K562 (cell line): ENCODE results near the gene HSP90AA1. TPM values are rescaled to one million over a fixed set of nuclear protein-coding genes. Genes with fewer than 3 reads are reported as not detected.

ENCODE experiments used
- ATAC-seq: fragments of 200-7000 bp; cut with Tn5 transposase; 3 replicates; pipeline ENCODE4 v1.9.1; 2020; ENCODE audit warnings: moderate library complexity
- BruUV-seq: library from RNA; stranded (reverse); fragments of 400-500 nt; replicated peaks from 2 replicates; lab custom pipeline; 2021; lab: Mats Ljungman, UMichigan
- CTCF ChIA-PET: fragments of 300-600 bp; formaldehyde crosslinking; extraction: SDS; loops from one replicate; lab custom pipeline; 2021; ENCODE audit warnings: low intra/inter-chr PET ratio; lab: Yijun Ruan, JAX
- POLR2A ChIA-PET: fragments of 300-600, 350-650 bp; sonication (Branson Sonifier 250); formaldehyde crosslinking; extraction: SDS; loops from one replicate; lab custom pipeline; 2021; ENCODE audit warnings: antibody characterized with exemption, inconsistent platforms; lab: Yijun Ruan, JAX
- DNase-seq, 4 experiments: peaks; one replicate each; pipeline versions ENCODE4 v3.0.0 to v3.0.0-alpha.2; 2011 to 2018; ENCODE audit warnings: low spot score in 3 of 4, mixed read lengths in 3 of 4; ENCODE audit errors: extremely low read depth in 1 of 4
- FAIRE-seq: peaks from 2 replicates; lab custom pipeline; 2011; peaks lifted over from hg19 to GRCh38; lab: Jason Lieb, UNC
- H2AFZ ChIP-seq: 2 replicates; pipeline ENCODE4 v1.6.0; 2011; ENCODE audit warnings: low read depth, low read length, control low read depth, inconsistent platforms
- H3K27ac ChIP-seq: fragments of 200-600 bp; 3 replicates; pipeline ENCODE4 v1.8.0; 2011; ENCODE audit warnings: low read depth, mild to moderate bottlenecking, control low read depth, inconsistent platforms, low read length, moderate library complexity, mixed read lengths; ENCODE audit errors: extremely low read depth
- H3K27me3 ChIP-seq, 2 experiments: fragments of 300-600 bp in 1 of 2; 2 replicates in 1 of 2; 3 replicates in 1 of 2; pipeline versions ENCODE4 v1.6.0 to v1.8.0; 2011; ENCODE audit warnings: inconsistent platforms in 2 of 2, low read length in 2 of 2, mild to moderate bottlenecking in 1 of 2, mixed read lengths in 1 of 2, moderate library complexity in 1 of 2; ENCODE audit not compliant: control insufficient read depth in 2 of 2, insufficient read depth in 2 of 2
- H3K36me3 ChIP-seq: fragments of 300-600 bp; 3 replicates; pipeline ENCODE4 v1.8.0; 2011; ENCODE audit warnings: mild to moderate bottlenecking, low read length, inconsistent platforms; ENCODE audit not compliant: control insufficient read depth, insufficient read depth
- H3K4me1 ChIP-seq, 2 experiments: fragments of 200-600 bp in 1 of 2; replicated peaks in 1 of 2; 2 replicates in 1 of 2; 3 replicates in 1 of 2; pipeline versions ENCODE4 v1.5.1 to v1.8.0; 2011; ENCODE audit warnings: inconsistent platforms in 2 of 2, low read length in 2 of 2, mild to moderate bottlenecking in 1 of 2, mixed read lengths in 1 of 2, moderate library complexity in 1 of 2; ENCODE audit not compliant: control insufficient read depth in 2 of 2, insufficient read depth in 2 of 2
- H3K4me2 ChIP-seq: 2 replicates; pipeline ENCODE4 v1.6.1; 2011; ENCODE audit warnings: low read length, control low read depth, inconsistent platforms, mixed read lengths; ENCODE audit not compliant: insufficient read depth
- H3K4me3 ChIP-seq: fragments of 200-600 bp; sonication (generic), shearing (Covaris generic); 2 replicates; pipeline ENCODE4 v1.5.1; 2016; ENCODE audit warnings: control low read depth, inconsistent platforms
- H3K79me2 ChIP-seq: fragments of 200-600 bp; 3 replicates; pipeline ENCODE4 v1.8.0; 2011; ENCODE audit warnings: low read length, inconsistent platforms; ENCODE audit not compliant: control insufficient read depth, insufficient read depth
- H3K9ac ChIP-seq, 2 experiments: 2 replicates each; pipeline versions ENCODE4 v1.6.0 to v1.6.1; 2011; ENCODE audit warnings: low read depth in 2 of 2, low read length in 2 of 2, control low read depth in 1 of 2, inconsistent platforms in 1 of 2, mild to moderate bottlenecking in 1 of 2, mixed read lengths in 1 of 2; ENCODE audit not compliant: insufficient read depth in 1 of 2
- H3K9me1 ChIP-seq: one replicate; pipeline ENCODE4 v1.6.0; 2011; ENCODE audit warnings: inconsistent platforms, mild to moderate bottlenecking, low read length, moderate library complexity; ENCODE audit not compliant: control insufficient read depth, insufficient read depth
- H3K9me3 ChIP-seq: replicated peaks from 2 replicates; pipeline ENCODE4 v1.5.1; 2011; ENCODE audit warnings: low read depth, low read length, inconsistent platforms; ENCODE audit not compliant: control insufficient read depth, insufficient read depth
- H4K20me1 ChIP-seq: replicated peaks from 2 replicates; pipeline ENCODE4 v1.6.1; 2011; ENCODE audit warnings: low read length, inconsistent platforms, mixed read lengths; ENCODE audit not compliant: control insufficient read depth, insufficient read depth
- ATF7 ChIP-seq: fragments of 450-650 bp; IDR thresholded peaks from 2 replicates; pipeline ENCODE4 v1.7.1; 2014; ENCODE audit warnings: mild to moderate bottlenecking, moderate library complexity
- GTF2A2 ChIP-seq: IDR thresholded peaks from 2 replicates; pipeline ENCODE4 v1.6.1; 2016; ENCODE audit warnings: mild to moderate bottlenecking, missing genetic modification characterization, missing compliant biosample characterization
- KDM1A ChIP-seq, 2 experiments: fragments of 450-650 bp; IDR thresholded peaks; 2 replicates each; pipeline ENCODE4 v1.6.1; 2016; ENCODE audit warnings: mild to moderate bottlenecking in 2 of 2
- MEIS2 ChIP-seq: fragments of 450-650 bp; IDR thresholded peaks from 2 replicates; pipeline ENCODE4 v1.6.1; 2014; ENCODE audit warnings: mild to moderate bottlenecking; ENCODE audit not compliant: partially characterized antibody
- ZNF121 ChIP-seq: sonication (generic); formaldehyde crosslinking; conservative IDR thresholded peaks from 2 replicates; pipeline ENCODE4 v1.8.0; 2022; ENCODE audit warnings: missing genetic modification reagents
- ZNF134 ChIP-seq: fragments of 250-450 bp; sonication (Bioruptor Pico); conservative IDR thresholded peaks from 2 replicates; pipeline ENCODE4 v1.4.0; 2020
- ZNF778 ChIP-seq: fragments of 450-650 bp; formaldehyde crosslinking; IDR thresholded peaks from 2 replicates; pipeline ENCODE4 v1.4.0; 2020; ENCODE audit warnings: mild to moderate bottlenecking, moderate library complexity
- WGBS: fragments of 100-300 bp; shearing (Covaris generic); methylation state at CpG from one replicate; pipeline ENCODE4 v1.1.6; 2016; ENCODE audit warnings: low coverage, mixed read lengths; ENCODE audit not compliant: insufficient coverage; ENCODE audit errors: missing lambda C conversion rate; 5-methylcytosine and 5-hydroxymethylcytosine counted together
- in situ Hi-C: fragments of 300-500 bp; cut with MboI; formaldehyde crosslinking; loops from 4 replicates; pipeline ENCODE4 v1.15.0; 2018; ENCODE audit warnings: inconsistent platforms, mixed read lengths
- intact Hi-C: fragments of 100-400 bp; cut with micrococcal nuclease; formaldehyde crosslinking; loops from 2 replicates; pipeline ENCODE4 v1.14.2; 2022
- polyA plus RNA-seq, 8 experiments: library from polyadenylated mRNA; depleted of rRNA in 4 of 8; stranded (reverse) in 5 of 8; unstranded in 3 of 8; fragments of >200 nt; fragmentation: Nextera tagmentation in 2 of 8; fragmentation: Illumina TruSeq in 1 of 8; extraction: Ambion mirVana in 2 of 8; extraction: Trizol in 1 of 8; gene quantifications; 2 replicates each; pipeline versions ENCODE4 v1.2.1 to v1.2.3, GENCODE V29; 2011 to 2014; ENCODE audit warnings: inconsistent platforms in 1 of 8, missing spikeins in 1 of 8
- total RNA-seq, 7 experiments: library from RNA; depleted of rRNA in 6 of 7; stranded (reverse); fragments of >200 nt in 6 of 7; fragmentation: Illumina TruSeq in 2 of 7; extraction: Trizol in 2 of 7; gene quantifications; 2 replicates each; pipeline versions ENCODE4 v1.2.1 to v1.2.3, GENCODE V29; 2011 to 2021; ENCODE audit warnings: low replicate concordance in 1 of 7
- TF ChIP-seq, protein P1 (sequence below), 2 experiments: fragments of 150-350 bp in 1 of 2; IDR thresholded peaks; 2 replicates each; pipeline ENCODE4 v1.6.1; 2012 to 2016; ENCODE audit warnings: low read depth in 2 of 2, low read length in 2 of 2, mild to moderate bottlenecking in 1 of 2, moderate library complexity in 1 of 2
- TF ChIP-seq, protein P2 (sequence below): fragments of 450-650 bp; IDR thresholded peaks from 2 replicates; pipeline ENCODE4 v1.6.1; 2016; ENCODE audit warnings: low read depth, mild to moderate bottlenecking, moderate library complexity
- TF ChIP-seq, protein P3 (sequence below): fragments of 200-800 bp; sonication (Bioruptor generic); IDR thresholded peaks from 2 replicates; pipeline ENCODE4 v1.6.1; 2017; ENCODE audit warnings: missing genetic modification characterization, missing compliant biosample characterization
- TF ChIP-seq, protein P4 (sequence below), 3 experiments: IDR thresholded peaks in 2 of 3; conservative IDR thresholded peaks in 1 of 3; 2 replicates each; pipeline ENCODE4 v1.5.1; 2011 to 2012; ENCODE audit warnings: low read length in 3 of 3, mild to moderate bottlenecking in 3 of 3, control low read depth in 2 of 3, improper control_type of control experiment in 1 of 3, inconsistent platforms in 1 of 3, low read depth in 1 of 3, mixed read lengths in 1 of 3, moderate library complexity in 1 of 3; ENCODE audit not compliant: insufficient read depth in 2 of 3
- TF ChIP-seq, protein P5 (sequence below): fragments of 450-650 bp; IDR thresholded peaks from 2 replicates; pipeline ENCODE4 v1.6.1; 2016

HSP90AA1 gene
- total and polyA plus RNA-seq, 9 of the 15 experiments (the other 6 are each of a cell fraction or from before 2014, with no cell fraction given): 377 to 1,731 (median 879) TPM

DNA sequence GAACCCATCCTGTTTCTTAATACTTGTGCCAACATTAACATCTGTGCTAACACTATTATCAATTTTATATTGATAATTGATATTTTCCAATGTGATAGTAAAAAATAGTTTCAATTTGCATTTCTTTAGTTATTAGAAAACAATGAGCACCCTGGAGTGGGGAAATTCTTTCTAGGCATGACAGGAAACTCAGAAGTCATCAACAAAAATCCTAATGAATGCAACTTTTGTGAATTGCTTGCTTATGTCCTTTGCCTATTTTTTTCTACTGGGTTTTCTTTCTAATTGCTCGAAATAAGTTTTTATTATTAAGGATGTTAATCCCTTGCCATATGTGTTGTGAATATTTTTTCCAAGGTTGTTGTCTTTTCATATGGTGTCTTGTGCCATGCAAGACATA lies 34.7 kb upstream of the HSP90AA1 start (continued):
- TF ChIP-seq, protein P1, sequence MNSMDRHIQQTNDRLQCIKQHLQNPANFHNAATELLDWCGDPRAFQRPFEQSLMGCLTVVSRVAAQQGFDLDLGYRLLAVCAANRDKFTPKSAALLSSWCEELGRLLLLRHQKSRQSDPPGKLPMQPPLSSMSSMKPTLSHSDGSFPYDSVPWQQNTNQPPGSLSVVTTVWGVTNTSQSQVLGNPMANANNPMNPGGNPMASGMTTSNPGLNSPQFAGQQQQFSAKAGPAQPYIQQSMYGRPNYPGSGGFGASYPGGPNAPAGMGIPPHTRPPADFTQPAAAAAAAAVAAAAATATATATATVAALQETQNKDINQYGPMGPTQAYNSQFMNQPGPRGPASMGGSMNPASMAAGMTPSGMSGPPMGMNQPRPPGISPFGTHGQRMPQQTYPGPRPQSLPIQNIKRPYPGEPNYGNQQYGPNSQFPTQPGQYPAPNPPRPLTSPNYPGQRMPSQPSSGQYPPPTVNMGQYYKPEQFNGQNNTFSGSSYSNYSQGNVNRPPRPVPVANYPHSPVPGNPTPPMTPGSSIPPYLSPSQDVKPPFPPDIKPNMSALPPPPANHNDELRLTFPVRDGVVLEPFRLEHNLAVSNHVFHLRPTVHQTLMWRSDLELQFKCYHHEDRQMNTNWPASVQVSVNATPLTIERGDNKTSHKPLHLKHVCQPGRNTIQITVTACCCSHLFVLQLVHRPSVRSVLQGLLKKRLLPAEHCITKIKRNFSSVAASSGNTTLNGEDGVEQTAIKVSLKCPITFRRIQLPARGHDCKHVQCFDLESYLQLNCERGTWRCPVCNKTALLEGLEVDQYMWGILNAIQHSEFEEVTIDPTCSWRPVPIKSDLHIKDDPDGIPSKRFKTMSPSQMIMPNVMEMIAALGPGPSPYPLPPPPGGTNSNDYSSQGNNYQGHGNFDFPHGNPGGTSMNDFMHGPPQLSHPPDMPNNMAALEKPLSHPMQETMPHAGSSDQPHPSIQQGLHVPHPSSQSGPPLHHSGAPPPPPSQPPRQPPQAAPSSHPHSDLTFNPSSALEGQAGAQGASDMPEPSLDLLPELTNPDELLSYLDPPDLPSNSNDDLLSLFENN (IDR thresholded peaks at IDR 0.05; ENCODE audit: low read depth in 2 of 2, low read length in 2 of 2): no peak
- no peak for TF ChIP-seq GTF2A2 (tag)
- TF ChIP-seq, protein P2, sequence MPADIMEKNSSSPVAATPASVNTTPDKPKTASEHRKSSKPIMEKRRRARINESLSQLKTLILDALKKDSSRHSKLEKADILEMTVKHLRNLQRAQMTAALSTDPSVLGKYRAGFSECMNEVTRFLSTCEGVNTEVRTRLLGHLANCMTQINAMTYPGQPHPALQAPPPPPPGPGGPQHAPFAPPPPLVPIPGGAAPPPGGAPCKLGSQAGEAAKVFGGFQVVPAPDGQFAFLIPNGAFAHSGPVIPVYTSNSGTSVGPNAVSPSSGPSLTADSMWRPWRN: no peak
- TF ChIP-seq, protein P3, sequence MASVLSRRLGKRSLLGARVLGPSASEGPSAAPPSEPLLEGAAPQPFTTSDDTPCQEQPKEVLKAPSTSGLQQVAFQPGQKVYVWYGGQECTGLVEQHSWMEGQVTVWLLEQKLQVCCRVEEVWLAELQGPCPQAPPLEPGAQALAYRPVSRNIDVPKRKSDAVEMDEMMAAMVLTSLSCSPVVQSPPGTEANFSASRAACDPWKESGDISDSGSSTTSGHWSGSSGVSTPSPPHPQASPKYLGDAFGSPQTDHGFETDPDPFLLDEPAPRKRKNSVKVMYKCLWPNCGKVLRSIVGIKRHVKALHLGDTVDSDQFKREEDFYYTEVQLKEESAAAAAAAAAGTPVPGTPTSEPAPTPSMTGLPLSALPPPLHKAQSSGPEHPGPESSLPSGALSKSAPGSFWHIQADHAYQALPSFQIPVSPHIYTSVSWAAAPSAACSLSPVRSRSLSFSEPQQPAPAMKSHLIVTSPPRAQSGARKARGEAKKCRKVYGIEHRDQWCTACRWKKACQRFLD (CRISPR knock-in tag): no peak

DNA sequence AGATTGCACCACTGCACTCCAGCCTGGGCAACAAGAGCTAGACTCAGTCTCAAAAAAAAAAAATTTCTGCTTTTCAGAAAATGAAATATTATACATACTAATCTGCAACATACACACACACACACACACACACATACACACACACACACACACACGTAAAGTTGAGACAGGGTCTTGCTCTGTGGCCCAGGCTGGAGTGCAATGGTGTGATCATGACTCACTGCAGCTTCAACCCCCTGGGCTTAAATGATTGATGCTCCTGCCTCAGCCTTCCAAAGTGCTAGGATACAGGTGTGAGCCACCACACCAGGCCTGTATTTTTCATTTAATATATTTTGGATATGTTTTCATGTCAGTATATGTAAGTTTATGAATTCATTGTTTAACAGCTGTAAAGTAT lies 34.0 kb upstream of the HSP90AA1 start:
- Histone ChIP-seq H3K4me1 (peaks cover 0 to 3% of the 10 kb centered on the region in 2 experiments; a peak in 3 of 5 replicates), H3K27ac (no peak overlapping the region), H3K27me3 (no peaks in the 10 kb centered on the region), H4K20me1 (no peaks in the 10 kb centered on the region), H3K79me2 (no peaks in the 10 kb centered on the region), H3K36me3 (no peaks in the 10 kb centered on the region), H3K9me3 (no peaks in the 10 kb centered on the region), H2AFZ (no peak overlapping the region), H3K4me2 (no peak overlapping the region), H3K9me1 (no peaks in the 10 kb centered on the region)
- FAIRE-seq (no peak), DNase-seq (no peak), ATAC-seq (no peak)
- intact Hi-C loops (no loop called here), in situ Hi-C loops (no loop called here)
- CTCF ChIA-PET: no interaction called here
- no TSS peak for BruUV-seq
- no peak for TF ChIP-seq KDM1A (IDR thresholded peaks at IDR 0.05)
- peak; percentile 62 for TF ChIP-seq MEIS2
- TF ChIP-seq, protein P4, sequence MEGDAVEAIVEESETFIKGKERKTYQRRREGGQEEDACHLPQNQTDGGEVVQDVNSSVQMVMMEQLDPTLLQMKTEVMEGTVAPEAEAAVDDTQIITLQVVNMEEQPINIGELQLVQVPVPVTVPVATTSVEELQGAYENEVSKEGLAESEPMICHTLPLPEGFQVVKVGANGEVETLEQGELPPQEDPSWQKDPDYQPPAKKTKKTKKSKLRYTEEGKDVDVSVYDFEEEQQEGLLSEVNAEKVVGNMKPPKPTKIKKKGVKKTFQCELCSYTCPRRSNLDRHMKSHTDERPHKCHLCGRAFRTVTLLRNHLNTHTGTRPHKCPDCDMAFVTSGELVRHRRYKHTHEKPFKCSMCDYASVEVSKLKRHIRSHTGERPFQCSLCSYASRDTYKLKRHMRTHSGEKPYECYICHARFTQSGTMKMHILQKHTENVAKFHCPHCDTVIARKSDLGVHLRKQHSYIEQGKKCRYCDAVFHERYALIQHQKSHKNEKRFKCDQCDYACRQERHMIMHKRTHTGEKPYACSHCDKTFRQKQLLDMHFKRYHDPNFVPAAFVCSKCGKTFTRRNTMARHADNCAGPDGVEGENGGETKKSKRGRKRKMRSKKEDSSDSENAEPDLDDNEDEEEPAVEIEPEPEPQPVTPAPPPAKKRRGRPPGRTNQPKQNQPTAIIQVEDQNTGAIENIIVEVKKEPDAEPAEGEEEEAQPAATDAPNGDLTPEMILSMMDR (IDR thresholded peaks at IDR 0.05 in 2 of 3, conservative IDR thresholded peaks at IDR 0.05 in 1 of 3; ENCODE audit: insufficient read depth in 2 of 3, low read depth in 1 of 3, low read length in 3 of 3): no peak
- no peak for TF ChIP-seq ZNF134 (CRISPR knock-in tag)
- TF ChIP-seq ZNF778 (CRISPR knock-in tag): no peak
- TF ChIP-seq ATF7: no peak
- peak; percentile 72 for TF ChIP-seq ZNF121 (CRISPR knock-in tag)
- TF ChIP-seq, protein P5, sequence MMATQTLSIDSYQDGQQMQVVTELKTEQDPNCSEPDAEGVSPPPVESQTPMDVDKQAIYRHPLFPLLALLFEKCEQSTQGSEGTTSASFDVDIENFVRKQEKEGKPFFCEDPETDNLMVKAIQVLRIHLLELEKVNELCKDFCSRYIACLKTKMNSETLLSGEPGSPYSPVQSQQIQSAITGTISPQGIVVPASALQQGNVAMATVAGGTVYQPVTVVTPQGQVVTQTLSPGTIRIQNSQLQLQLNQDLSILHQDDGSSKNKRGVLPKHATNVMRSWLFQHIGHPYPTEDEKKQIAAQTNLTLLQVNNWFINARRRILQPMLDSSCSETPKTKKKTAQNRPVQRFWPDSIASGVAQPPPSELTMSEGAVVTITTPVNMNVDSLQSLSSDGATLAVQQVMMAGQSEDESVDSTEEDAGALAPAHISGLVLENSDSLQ: no peak
- TF ChIP-seq, all 486 proteins: peak for 2
- H3K9ac ChIP-seq: no peak overlapping the region
- WGBS: 20% methylated on average over 1 of the region's 1 CpG
- POLR2A ChIA-PET: no interaction called here
- no peak overlapping the region for H3K4me3 ChIP-seq
